ENCODE measurements around the gene TENM4. TPM values are rescaled to one million over a fixed set of nuclear protein-coding genes. Genes with fewer than 3 reads are reported as not detected.

The TENM4 gene
- total RNA-seq, 4 donors from 2014 or later: 16.8 to 158 (median 120) TPM

GRCh38 chr11:79265756-79266322 lies 175.0 kb downstream of the TENM4 start:
- TF ChIP-seq CTCF (IDR thresholded peaks at IDR 0.05) (no peak), POLR2A (IDR thresholded peaks at IDR 0.05) (no peak)

GRCh38 chr11:79264284-79264683 lies 176.5 kb downstream of the TENM4 start:
- no peaks in the 10 kb centered on the region for H3K27me3 ChIP-seq
- WGBS, 2 donors: 70 to 91% methylated on average over 6 of the region's 6 CpGs
- H3K36me3 ChIP-seq: no peaks in the 10 kb centered on the region
- no peak for DNase-seq
- no peak overlapping the region for H3K27ac ChIP-seq
- peaks cover 1 to 2% of the 10 kb centered on the region in 2 donors for H3K4me1 ChIP-seq
- H3K4me3 ChIP-seq (replicated peaks in 1 of 3): no peak overlapping the region
- H3K9me3 ChIP-seq: no peaks in the 10 kb centered on the region
- intact Hi-C loops (cut with DNase I): no loop called here
- no peak for TF ChIP-seq POLR2A (IDR thresholded peaks at IDR 0.05)
- TF ChIP-seq CTCF (IDR thresholded peaks at IDR 0.05): no peak

More at GRCh38 chr11:79265756-79266322, 175.0 kb downstream of the TENM4 start:
- WGBS, 2 donors: 69 to 90% methylated on average over 3 to 4 of the region's 4 CpGs
- Histone ChIP-seq H3K9me3 (no peaks in the 10 kb centered on the region), H3K27me3 (no peaks in the 10 kb centered on the region), H3K4me3 (replicated peaks in 1 of 3) (no peak overlapping the region), H3K4me1 (peaks cover 6 to 7% of the 10 kb centered on the region in 2 donors), H3K27ac (no peak overlapping the region), H3K36me3 (no peaks in the 10 kb centered on the region)
- no peak for DNase-seq
- intact Hi-C loops (cut with DNase I): no loop called here

- no peaks in the 10 kb centered on the region for H3K4me1 ChIP-seq
- H3K4me3 ChIP-seq (replicated peaks in 1 of 3): no peak overlapping the region
- H3K27ac ChIP-seq: no peak overlapping the region
- H3K36me3 ChIP-seq: no peaks in the 10 kb centered on the region
- no peaks in the 10 kb centered on the region for H3K27me3 ChIP-seq
- no peak for DNase-seq
- H3K9me3 ChIP-seq: no peaks in the 10 kb centered on the region
- intact Hi-C loops (cut with DNase I): no loop called here
- TF ChIP-seq POLR2A (IDR thresholded peaks at IDR 0.05) (no peak), CTCF (IDR thresholded peaks at IDR 0.05) (no peak)
- WGBS, 2 donors: 74 to 84% methylated on average over 7 of the region's 7 CpGs
These were observed 177.8 kb downstream of the TENM4 start for GRCh38 chr11:79263001-79263400.

- Histone ChIP-seq H3K27me3 (no peaks in the 10 kb centered on the region), H3K36me3 (no peaks in the 10 kb centered on the region), H3K9me3 (no peaks in the 10 kb centered on the region), H3K4me1 (no peaks in the 10 kb centered on the region), H3K4me3 (replicated peaks in 1 of 3) (no peak overlapping the region), H3K27ac (no peak overlapping the region)
- WGBS, 2 donors: 68 to 80% methylated on average over 4 of the region's 4 CpGs
- intact Hi-C loops (cut with DNase I): no loop called here
- DNase-seq: no peak
- TF ChIP-seq POLR2A (IDR thresholded peaks at IDR 0.05) (no peak), CTCF (IDR thresholded peaks at IDR 0.05) (no peak)
These were observed 178.6 kb downstream of the TENM4 start for GRCh38 chr11:79262221-79262620.

- Histone ChIP-seq H3K4me3 (replicated peaks in 1 of 3) (no peak overlapping the region), H3K4me1 (no peaks in the 10 kb centered on the region), H3K9me3 (no peaks in the 10 kb centered on the region), H3K27me3 (no peaks in the 10 kb centered on the region), H3K27ac (no peak overlapping the region), H3K36me3 (no peaks in the 10 kb centered on the region)
- no peak for DNase-seq
- intact Hi-C loops (cut with DNase I): no loop called here
- TF ChIP-seq CTCF (IDR thresholded peaks at IDR 0.05): no peak
- TF ChIP-seq POLR2A (IDR thresholded peaks at IDR 0.05): no peak
- 81% methylated on average over 3 of the region's 3 CpGs for WGBS, 2 donors
These were observed 179.1 kb downstream of the TENM4 start for GRCh38 chr11:79261684-79262083.
